HG02981 (cell line): ENCODE results near the gene CCDC154.

ENCODE experiments used
- ATAC-seq: cut with Tn5 transposase; IDR thresholded peaks from one replicate; pipeline ENCODE4 v1.9.1; 2021; ENCODE audit warnings: mild to moderate bottlenecking, moderate library complexity; ENCODE audit not compliant: unreplicated experiment

The CCDC154 gene

DNA sequence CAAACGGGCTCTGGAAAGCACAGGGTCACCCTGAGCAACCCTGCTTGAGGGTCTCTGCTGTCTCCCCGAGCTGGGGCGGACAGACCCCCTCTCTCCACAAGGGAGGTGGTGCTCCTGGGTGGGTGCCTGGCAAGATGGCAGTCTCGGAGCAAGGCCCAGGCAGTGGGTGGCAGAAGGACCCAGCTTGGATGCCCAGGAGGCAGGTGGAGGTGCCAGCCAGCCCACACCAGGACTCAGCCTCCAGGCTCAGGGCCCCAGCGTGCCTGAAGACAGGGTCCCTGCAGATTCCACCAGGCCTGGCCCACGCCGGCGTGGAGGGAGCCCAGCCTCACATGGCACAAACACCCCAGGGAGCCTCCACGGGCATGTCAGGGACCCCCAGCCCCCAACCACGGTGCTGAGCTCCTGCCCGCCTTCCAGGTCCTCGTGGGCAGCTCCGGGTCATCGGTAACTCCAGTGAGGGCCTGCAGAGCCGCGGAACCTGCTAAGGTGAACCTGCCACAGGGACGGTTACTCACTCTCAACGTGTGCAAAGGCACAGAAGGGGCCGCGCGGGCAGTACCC, 50.7 kb downstream of the CCDC154 start:
- no peak for ATAC-seq

DNA sequence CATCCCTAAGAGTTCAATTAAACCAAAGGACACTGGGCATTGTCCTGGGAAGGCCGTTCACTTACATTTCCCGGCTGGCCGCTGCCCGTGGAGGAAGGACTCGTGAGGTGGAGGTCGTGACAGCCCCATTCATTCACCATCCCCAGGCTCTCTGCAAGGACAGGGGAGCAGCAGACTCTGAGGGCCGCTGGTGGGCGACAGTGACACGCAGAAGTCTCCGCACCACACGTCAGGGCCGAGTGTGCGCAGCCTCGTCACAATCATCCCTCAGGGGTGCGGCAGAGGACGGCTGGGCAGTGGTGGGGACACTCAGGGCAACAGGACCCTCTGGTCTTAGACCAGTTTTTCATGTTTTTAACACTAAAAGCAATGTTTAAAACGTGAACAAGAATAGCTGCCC, 51.5 kb downstream of the CCDC154 start:
- no peak for ATAC-seq

GRCh38 chr16:1390239-1390779, 54.0 kb downstream of the CCDC154 start:
- no peak for ATAC-seq

- no peak for ATAC-seq
Observed at GRCh38 chr16:1389762-1390161, 54.6 kb downstream of the CCDC154 start.

DNA sequence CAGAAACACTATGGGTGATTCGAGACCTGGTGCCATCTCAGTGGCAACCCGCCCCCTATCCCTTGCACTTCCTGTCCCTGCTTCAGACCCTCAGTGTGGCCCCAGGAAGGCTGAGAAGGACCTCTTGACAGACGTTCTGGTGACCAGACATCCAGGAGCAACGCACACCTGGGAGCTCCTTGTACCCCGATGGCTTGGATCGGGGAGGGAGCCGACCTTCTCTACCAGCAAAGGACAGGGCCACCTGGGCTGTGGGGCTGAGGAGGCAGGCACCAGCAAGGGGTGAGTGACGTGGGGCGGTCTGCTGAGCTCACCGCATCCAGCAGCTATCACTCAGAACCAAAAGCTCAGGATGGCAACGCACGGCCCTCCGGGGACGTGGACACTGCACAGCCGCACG, 57.0 kb downstream of the CCDC154 start:
- ATAC-seq, result no peak

GRCh38 chr16:1385232-1385631, 59.1 kb downstream of the CCDC154 start:
- ATAC-seq, result no peak
